ENCODE measurements around the gene TEX54. TPM values are rescaled to one million over a fixed set of nuclear protein-coding genes. Genes with fewer than 3 reads are reported as not detected.
"Not testable (repeated sequence)": the region's sequence is repeated elsewhere in the genome, so short reads cannot be mapped to it uniquely, and the experiment has no call there.

The TEX54 gene
- total and polyA plus RNA-seq, 8 donors, result not detected

DNA sequence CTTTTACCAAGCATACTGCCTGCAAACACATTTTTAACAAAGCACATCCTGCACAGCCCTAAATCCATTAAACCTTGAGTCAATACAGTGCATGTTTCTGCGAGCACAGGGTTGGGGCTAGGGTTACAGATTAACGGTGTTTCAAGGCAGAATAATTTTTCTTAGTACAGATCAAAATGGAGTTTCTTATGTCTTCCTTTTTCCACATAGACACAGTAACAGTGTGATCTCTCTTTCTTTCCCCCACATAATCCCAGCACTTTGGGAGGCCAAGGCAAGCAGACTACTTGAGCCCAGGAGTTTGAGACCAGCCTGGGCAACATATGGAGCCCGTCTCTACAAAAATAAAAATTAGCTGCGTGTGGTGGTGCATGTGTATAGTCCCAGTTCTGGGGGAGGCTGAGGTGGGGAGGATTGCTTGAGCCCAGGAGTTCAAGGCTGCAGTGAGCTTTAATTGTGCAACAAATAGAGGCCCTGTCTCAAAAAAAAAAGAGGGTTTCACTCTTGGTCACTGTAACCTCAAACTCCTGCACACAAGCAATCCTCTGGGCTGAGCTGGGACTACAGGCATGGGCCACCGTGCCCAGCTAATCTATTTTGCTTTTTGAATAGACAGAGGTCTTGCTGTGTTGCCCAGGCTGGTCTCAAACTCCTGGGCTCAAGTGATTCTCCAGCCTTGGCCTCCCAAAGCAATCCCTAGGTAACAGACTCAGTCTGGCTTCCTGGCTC, 28.4 kb upstream of the TEX54 start:
- 52 to 62% (median 58%) methylated on average over 5 of the region's 5 CpGs for WGBS, 5 donors

DNA sequence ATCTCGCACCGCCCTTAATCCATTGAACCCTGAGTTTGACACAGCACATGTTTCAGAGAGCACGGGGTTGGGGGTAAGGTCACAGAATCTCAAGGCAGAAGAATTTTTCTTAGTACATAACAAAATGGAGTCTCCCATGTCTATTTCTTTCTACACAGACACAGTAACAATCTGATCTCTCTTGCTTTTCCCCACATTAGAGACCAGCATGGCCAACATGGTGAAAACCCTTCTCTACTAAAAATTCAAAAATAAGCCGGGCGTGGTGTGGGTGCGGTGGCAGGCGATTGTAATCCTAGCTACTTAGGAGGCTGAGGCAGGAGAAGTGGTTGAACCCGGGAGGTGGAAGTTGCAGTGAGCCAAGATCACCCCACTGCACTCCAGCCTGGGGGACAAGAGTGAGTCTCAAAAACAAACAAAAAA, 26.7 kb upstream of the TEX54 start:
- H3K27ac ChIP-seq, H3K27me3 ChIP-seq, H3K36me3 ChIP-seq, H3K4me3 ChIP-seq, H3K9me3 ChIP-seq, DNase-seq: not testable (repeated sequence)
- intact Hi-C loops (cut with DNase I; ENCODE audit: low total_unique reads), result loop anchor here (10.0 kb wide), 1 partner anchor 64 kb away; the partner anchor contains the start of gene TMEM223
- H3K4me1 ChIP-seq, result peaks cover 16 to 43% (median 29%) of the 10 kb centered on the region in 4 donors
- WGBS, 5 donors, result 74 to 82% (median 77%) methylated on average over 8 of the region's 8 CpGs

More for the DNA sequence above, 28.4 kb upstream of the TEX54 start:
- TF ChIP-seq POLR2AphosphoS5 (IDR thresholded peaks at IDR 0.05) (no peak), POLR2A (IDR thresholded peaks at IDR 0.05) (no peak)
- H3K27me3 ChIP-seq, result no peaks in the 10 kb centered on the region
- no peaks in the 10 kb centered on the region for H3K36me3 ChIP-seq
- DNase-seq, result no peak
- no peaks in the 10 kb centered on the region for H3K9me3 ChIP-seq
- H3K4me1 ChIP-seq, result peaks cover 8 to 34% (median 22%) of the 10 kb centered on the region in 4 donors
- no peak overlapping the region for H3K4me3 ChIP-seq
- intact Hi-C loops (cut with DNase I; ENCODE audit: low total_unique reads), result no loop called here
- no peak overlapping the region for H3K27ac ChIP-seq

DNA sequence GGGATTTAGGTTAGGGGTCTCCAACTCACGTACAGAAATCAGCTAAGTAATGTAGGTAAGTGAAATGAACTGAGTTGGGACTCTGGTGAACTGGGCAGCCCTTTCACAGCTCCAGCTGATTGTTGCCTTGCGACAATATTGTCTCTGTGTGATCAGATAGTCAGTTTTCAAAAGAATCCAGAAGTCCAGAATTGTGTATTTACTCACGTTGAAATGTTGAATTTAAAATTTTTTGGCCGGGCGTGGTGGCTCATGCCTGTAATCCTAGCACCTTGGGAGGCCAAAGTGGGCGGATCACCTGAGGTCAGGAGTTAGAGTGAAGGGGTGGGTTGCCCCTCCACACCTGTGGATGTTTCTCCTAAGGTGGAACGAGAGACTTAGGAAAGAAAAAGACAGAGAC, 25.6 kb upstream of the TEX54 start:
- no peaks in the 10 kb centered on the region for H3K27me3 ChIP-seq
- DNase-seq, result no peak
- TF ChIP-seq, protein P1, sequence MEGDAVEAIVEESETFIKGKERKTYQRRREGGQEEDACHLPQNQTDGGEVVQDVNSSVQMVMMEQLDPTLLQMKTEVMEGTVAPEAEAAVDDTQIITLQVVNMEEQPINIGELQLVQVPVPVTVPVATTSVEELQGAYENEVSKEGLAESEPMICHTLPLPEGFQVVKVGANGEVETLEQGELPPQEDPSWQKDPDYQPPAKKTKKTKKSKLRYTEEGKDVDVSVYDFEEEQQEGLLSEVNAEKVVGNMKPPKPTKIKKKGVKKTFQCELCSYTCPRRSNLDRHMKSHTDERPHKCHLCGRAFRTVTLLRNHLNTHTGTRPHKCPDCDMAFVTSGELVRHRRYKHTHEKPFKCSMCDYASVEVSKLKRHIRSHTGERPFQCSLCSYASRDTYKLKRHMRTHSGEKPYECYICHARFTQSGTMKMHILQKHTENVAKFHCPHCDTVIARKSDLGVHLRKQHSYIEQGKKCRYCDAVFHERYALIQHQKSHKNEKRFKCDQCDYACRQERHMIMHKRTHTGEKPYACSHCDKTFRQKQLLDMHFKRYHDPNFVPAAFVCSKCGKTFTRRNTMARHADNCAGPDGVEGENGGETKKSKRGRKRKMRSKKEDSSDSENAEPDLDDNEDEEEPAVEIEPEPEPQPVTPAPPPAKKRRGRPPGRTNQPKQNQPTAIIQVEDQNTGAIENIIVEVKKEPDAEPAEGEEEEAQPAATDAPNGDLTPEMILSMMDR (IDR thresholded peaks at IDR 0.05), result no peak
- no peak for TF ChIP-seq POLR2A (IDR thresholded peaks at IDR 0.05)
- TF ChIP-seq EP300 (IDR thresholded peaks at IDR 0.05), result no peak
- TF ChIP-seq POLR2AphosphoS5 (IDR thresholded peaks at IDR 0.05), result no peak
- peaks cover 12 to 16% (median 13%) of the 10 kb centered on the region in 4 donors for H3K36me3 ChIP-seq
- intact Hi-C loops (cut with DNase I; ENCODE audit: low total_unique reads), result loop anchor here (10.0 kb wide), 1 partner anchor 63 kb away; the partner anchor contains the start of gene TMEM223
- peak overlapping the region in 2 of 5 donors; percentile 4 to 15 for H3K27ac ChIP-seq
- peaks cover 27 to 54% (median 40%) of the 10 kb centered on the region in 4 donors for H3K4me1 ChIP-seq
- H3K9me3 ChIP-seq, result no peaks in the 10 kb centered on the region
- H3K4me3 ChIP-seq, result no peak overlapping the region
- WGBS, 5 donors, result 39 to 66% (median 49%) methylated on average over 7 of the region's 7 CpGs

DNA sequence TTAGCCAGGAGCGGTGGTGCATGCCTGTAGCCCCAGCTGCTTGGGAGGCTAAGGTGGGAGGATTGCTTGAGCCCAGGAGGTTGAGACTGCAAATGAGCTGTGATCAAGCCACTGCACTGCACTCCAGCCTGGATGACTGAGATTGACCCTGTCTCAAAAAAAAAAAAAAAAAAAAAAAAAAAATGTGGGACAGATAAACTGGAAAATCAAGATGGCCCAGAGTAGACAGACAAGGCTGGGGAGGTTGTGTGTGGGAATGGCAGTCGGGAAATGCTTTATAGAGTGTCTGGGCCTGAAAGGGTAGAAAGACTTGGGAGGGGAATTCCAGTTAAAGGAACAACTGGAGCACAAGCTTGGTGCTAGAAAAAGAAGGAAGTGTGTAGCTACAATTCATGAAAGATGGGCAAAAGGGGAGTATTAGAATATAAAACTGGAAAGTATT, 24.9 kb upstream of the TEX54 start:
- Histone ChIP-seq H3K4me1 (peaks cover 29 to 57% (median 42%) of the 10 kb centered on the region in 4 donors), H3K4me3 (peak overlapping the region in 1 of 4 donors; percentile 99), H3K27me3 (no peaks in the 10 kb centered on the region), H3K27ac (peak overlapping the region in 2 of 5 donors; percentile 4 to 89), H3K36me3 (peaks cover 18 to 22% (median 19%) of the 10 kb centered on the region in 4 donors), H3K9me3 (no peaks in the 10 kb centered on the region)
- DNase-seq, result peak in 1 of 2 donors; percentile 34
- intact Hi-C loops (cut with DNase I; ENCODE audit: low total_unique reads), result loop anchor here (10.0 kb wide), 1 partner anchor 63 kb away; the partner anchor contains the start of gene TMEM223
- no peak for TF ChIP-seq POLR2AphosphoS5 (IDR thresholded peaks at IDR 0.05)
- 56 to 78% (median 60%) methylated on average over 2 of the region's 2 CpGs for WGBS, 5 donors

DNA sequence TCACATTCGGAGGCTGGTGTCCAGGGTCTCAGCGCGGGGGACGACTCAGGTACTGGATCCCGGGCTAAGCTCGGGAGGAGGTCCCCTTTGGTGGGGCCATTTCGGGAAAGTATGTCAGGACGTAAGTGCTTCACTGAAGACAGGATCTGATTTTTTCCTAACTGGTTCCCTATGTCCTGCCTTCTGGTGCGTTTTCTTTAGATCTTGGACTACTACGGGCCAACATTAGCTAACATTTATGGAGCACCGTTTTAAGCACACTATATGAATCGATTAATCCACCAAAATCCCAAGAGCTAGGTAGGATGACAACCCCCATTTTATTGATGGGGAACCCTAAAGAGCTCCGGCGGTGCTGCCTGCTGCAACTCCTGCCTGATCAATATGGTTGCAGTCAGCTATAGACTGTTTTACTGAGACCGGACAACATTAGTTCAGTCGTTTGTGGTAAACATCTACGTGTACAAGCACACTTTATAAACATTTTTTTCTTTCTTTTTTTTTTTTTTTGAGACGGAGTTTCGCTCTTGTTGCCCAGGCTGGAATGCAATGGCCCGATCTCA, 23.8 kb upstream of the TEX54 start:
- H3K27ac ChIP-seq, result peak overlapping the region; percentile 60 to 89 (median 79)

More for the DNA sequence above, 23.8 kb upstream of the TEX54 start:
- Histone ChIP-seq H3K4me3 (peak overlapping the region; percentile 59 to 99 (median 82)), H3K4me1 (peaks cover 29 to 66% (median 40%) of the 10 kb centered on the region in 4 donors), H3K36me3 (peaks cover 30 to 32% (median 31%) of the 10 kb centered on the region in 4 donors), H3K27me3 (no peaks in the 10 kb centered on the region), H3K9me3 (no peaks in the 10 kb centered on the region)
- DNase-seq, result no peak
- WGBS, 5 donors, result 2 to 4% (median 3%) methylated on average over 20 of the region's 20 CpGs
- intact Hi-C loops (cut with DNase I; ENCODE audit: low total_unique reads), result loop anchor here (10.0 kb wide), 1 partner anchor 62 kb away; the partner anchor contains the start of gene TMEM223
- TF ChIP-seq POLR2A (IDR thresholded peaks at IDR 0.05) (no peak), POLR2AphosphoS5 (IDR thresholded peaks at IDR 0.05) (no peak), EP300 (IDR thresholded peaks at IDR 0.05) (no peak)
- TF ChIP-seq, protein P1 (IDR thresholded peaks at IDR 0.05), result no peak

All from stomach (tissue), 9 donors.